ENCODE measurements around the gene TMEM174.

DNA sequence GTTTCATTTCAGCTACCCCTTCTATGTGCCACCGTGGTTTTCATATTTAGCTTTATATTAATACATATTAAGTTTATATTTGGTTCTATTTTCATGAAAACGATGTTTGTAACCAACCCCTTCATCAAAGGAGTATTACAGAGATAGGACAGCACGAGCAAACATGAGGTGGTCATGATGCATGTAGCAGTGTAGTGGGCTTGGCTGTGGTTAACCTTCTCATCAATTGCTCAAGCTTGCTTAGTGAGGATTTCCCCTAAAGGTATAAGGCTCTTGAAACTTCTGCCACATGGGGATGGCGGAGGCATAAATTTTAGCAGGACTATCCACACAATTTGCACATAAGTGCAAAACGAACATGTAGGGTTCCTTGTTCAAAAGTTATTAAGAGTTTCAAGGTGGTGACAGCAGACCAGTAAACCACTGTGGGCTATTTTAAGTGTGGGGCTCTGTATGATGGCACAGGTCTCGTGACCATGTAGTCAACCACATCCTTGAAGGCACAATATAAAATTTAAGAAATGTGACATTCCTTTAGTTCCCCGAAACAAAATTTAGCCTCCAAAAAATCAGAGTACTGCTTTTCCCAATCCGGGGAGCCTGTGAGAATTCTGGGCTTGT is 24.8 kb downstream of the TMEM174 start:
- no peak for TF ChIP-seq CTCF (IDR thresholded peaks at IDR 0.05)
- TF ChIP-seq POLR2AphosphoS5 (IDR thresholded peaks at IDR 0.05; ENCODE audit: insufficient read depth in 1 of 2, low read depth in 1 of 2), result no peak
- no peak for TF ChIP-seq POLR2A (IDR thresholded peaks at IDR 0.05)

All from vagina (tissue), 2 donors.